Activated T-cell treated with anti-CD3 and anti-CD28 coated beads, Interleukin-2, amount 50 U/mL, for 72 hours (primary cell): ENCODE data around the gene IDH1. TPM values are rescaled to one million over a fixed set of nuclear protein-coding genes. Genes with fewer than 3 reads are reported as not detected.

Source experiments
- ATAC-seq, 2 donors: fragments of 150-1000 bp; cut with Tn5 transposase; replicated peaks in 1 of 2; 2 replicates each; pipeline ENCODE4 v1.10.0; 2021; ENCODE audit warnings: moderate library complexity in 2 of 2, mild to moderate bottlenecking in 1 of 2
- DNase-seq, 2 donors: peaks; one replicate each; pipeline ENCODE4 v3.0.0; 2021 to 2022; ENCODE audit warnings: mixed read lengths in 1 of 2
- H3K27ac Mint-ChIP-seq: one replicate; pipeline ENCODE4 v1.8.0; 2022; ENCODE audit warnings: mild to moderate bottlenecking, moderate library complexity, mixed read lengths
- H3K27me3 Mint-ChIP-seq: one replicate; pipeline ENCODE4 v1.8.0; 2022; ENCODE audit warnings: low read depth, mixed read lengths
- H3K36me3 Mint-ChIP-seq, 2 donors: one replicate each; pipeline ENCODE4 v1.8.0; 2022; ENCODE audit warnings: mixed read lengths in 2 of 2, mild to moderate bottlenecking in 1 of 2; ENCODE audit not compliant: insufficient read depth in 2 of 2
- H3K4me1 Mint-ChIP-seq: one replicate; pipeline ENCODE4 v1.8.0; 2022; ENCODE audit warnings: low read depth, mixed read lengths
- H3K4me3 Mint-ChIP-seq, 2 donors: one replicate each; pipeline ENCODE4 v1.8.0; 2022; ENCODE audit warnings: mild to moderate bottlenecking in 2 of 2, mixed read lengths in 2 of 2, moderate library complexity in 2 of 2
- H3K9me3 Mint-ChIP-seq, 2 donors: one replicate each; pipeline ENCODE4 v1.8.0; 2022; ENCODE audit warnings: mixed read lengths in 2 of 2
- total RNA-seq, 2 donors: library from RNA; stranded (reverse); gene quantifications; one replicate each; pipeline ENCODE4 v1.2.3, GENCODE V29; 2022

IDH1 gene
- total RNA-seq, result 10 to 100 TPM; 18.6 to 21.4 TPM

DNA sequence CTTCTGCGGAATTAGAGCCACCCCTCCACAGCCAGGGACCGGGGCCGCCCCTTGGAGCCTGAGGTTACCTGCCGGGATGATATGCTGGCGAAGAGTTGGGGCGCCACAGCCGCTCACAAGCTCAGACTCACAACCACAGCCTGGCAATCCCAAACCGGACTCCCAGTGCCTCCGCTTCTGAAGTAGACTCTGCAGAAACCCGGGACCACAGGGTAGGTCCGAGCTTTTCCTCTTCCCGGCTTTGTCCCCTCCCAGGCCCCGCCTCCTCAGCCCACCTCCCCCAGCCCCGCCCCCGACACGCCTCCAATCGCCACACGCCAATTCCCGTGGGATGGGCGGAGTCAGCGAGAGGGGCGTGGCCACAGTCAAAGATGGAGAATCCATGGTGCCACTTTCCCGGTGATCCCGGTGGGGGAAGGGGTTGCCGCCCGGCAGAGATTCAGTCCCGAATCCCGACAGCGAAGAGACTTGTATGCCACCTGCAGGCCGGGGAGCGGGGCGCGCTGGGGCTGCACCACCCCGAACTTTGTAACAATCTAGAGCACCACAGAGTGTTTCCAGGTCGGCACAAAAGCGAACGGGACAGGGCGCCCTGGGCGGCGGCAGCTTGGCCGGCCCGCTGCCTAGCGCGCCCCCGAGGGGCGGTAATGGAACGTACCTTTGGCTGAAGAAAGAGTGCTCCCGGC lies at the start of gene IDH1:
Gene IDH1, minus strand, starts transcription at position 201 of the 686 bp plus-strand sequence. CDS start 3,520 bp downstream, outside the sequence.
- peaks cover 0 to 4% of the 10 kb centered on the region in 2 donors for H3K36me3 Mint-ChIP-seq
- peak within 1 kb of the TSS; percentile 96 to 99 for H3K4me3 Mint-ChIP-seq
- ATAC-seq (peak; percentile 82 to 84), DNase-seq (peak; percentile 95 to 96)
- no peaks in the 10 kb centered on the region for H3K9me3 Mint-ChIP-seq
- H3K27ac Mint-ChIP-seq, result peak within 1 kb of the TSS; percentile 25
- peaks cover 26% of the 10 kb centered on the region for H3K4me1 Mint-ChIP-seq
- no peaks in the 10 kb centered on the region for H3K27me3 Mint-ChIP-seq

DNA sequence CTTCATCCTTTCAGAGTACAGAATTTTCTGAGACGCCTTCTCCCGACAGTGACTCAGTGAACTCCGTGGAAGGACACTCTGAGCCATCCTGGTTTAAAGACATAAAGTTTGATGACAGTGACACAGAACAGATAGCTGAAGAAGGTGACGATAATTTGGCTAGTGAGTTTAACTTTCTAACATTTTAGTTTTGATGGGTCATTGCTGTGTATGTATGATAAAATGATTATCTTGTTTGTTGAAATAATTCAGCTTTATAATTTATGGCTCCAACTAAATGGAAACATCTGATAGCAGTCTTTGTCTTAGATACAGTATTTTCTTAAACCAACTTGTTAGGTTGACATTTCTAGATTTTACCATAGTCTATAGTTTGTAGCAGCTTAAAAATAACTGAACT lies 49.3 kb upstream of the IDH1 start:
- Mint-ChIP-seq H3K27me3 (no peaks in the 10 kb centered on the region), H3K9me3 (no peaks in the 10 kb centered on the region), H3K4me1 (no peaks in the 10 kb centered on the region), H3K4me3 (no peak overlapping the region), H3K36me3 (peaks cover 11 to 16% of the 10 kb centered on the region in 2 donors), H3K27ac (no peak overlapping the region)
- ATAC-seq (no peak), DNase-seq (no peak)

DNA sequence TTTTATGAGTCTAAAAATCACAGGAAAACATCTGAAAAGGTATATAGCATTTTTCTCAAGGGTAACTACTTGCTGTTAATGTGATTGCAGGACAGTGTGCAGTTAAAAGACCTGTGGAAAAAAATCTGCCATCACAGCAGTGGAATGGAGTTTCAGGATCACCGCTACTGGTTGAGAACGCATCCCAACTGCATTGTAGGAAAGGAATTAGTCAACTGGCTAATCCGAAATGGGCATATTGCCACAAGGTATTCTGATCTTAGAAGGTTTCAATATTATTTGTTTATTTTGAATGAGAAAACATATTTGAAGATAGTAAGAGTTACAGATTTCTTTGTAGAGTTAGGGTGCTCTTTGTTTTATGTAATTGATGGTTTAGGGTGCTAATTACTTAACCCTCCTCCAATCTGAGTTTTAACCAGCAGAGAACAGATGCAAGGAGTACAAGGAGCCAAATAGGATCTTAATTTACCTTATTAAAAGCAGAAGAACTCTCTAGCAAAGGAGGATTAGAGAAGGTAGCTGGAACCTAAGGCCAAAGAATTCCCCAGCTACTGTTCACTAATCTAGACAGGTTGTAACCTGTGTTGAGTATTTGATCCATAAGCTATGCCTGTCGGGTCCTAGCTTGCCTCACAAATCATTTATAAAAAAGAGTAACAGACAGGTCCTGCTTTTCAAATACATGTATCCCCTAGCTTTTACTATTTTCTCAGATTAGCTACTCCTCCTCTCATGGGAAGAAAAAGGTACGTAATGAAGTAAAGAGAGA lies 46.2 kb upstream of the IDH1 start:
- Mint-ChIP-seq H3K9me3 (no peaks in the 10 kb centered on the region), H3K36me3 (peaks cover 14 to 16% of the 10 kb centered on the region in 2 donors), H3K27ac (peak overlapping the region; percentile 34), H3K27me3 (no peaks in the 10 kb centered on the region), H3K4me3 (no peak overlapping the region), H3K4me1 (no peaks in the 10 kb centered on the region)
- no peak for DNase-seq
- ATAC-seq, result no peak

DNA sequence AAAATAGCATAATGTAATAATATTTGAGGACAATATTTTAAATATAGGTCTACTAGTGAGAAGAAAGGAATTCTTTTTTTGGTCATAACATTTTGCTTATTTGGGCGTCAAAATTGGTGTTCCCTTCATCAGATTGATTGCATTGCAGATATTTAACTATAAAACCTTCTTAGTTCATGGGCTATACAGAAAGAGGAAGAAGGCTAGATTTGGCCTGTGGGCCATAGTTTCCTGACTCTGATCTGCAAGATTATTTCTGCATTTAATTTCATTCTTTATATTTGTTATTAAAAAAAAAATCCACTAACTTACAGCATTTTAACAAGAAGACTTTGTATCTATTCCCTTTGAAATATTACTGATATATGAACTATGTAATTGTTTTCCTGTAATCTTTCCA lies 43.1 kb upstream of the IDH1 start:
- Mint-ChIP-seq H3K9me3 (no peaks in the 10 kb centered on the region), H3K27ac (no peak overlapping the region), H3K27me3 (no peaks in the 10 kb centered on the region), H3K4me1 (peaks cover 20% of the 10 kb centered on the region), H3K4me3 (no peak overlapping the region), H3K36me3 (peaks cover 13 to 17% of the 10 kb centered on the region in 2 donors)
- ATAC-seq (no peak), DNase-seq (no peak)

DNA sequence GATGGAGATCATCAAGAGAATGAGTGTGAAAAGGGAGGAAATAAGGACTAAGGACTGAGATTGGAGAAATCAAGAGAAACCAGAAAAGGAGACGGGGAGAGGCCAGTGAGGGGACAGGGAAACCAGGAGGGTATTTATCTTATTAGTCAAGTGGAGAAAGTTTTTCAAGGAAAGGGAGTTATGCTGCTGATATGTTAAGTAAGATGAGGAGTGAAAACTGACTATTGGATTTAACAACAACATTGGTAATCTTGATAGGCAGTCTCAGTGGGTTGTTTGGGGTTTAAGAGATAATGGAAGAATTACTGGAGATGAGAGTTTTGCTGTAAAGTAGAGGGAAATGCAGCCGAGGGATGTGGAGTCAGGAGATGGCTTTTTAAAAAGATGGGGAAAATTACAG lies 41.7 kb upstream of the IDH1 start:
- Mint-ChIP-seq H3K36me3 (peaks cover 18 to 25% of the 10 kb centered on the region in 2 donors), H3K27ac (no peak overlapping the region), H3K4me1 (peaks cover 23% of the 10 kb centered on the region)

DNA sequence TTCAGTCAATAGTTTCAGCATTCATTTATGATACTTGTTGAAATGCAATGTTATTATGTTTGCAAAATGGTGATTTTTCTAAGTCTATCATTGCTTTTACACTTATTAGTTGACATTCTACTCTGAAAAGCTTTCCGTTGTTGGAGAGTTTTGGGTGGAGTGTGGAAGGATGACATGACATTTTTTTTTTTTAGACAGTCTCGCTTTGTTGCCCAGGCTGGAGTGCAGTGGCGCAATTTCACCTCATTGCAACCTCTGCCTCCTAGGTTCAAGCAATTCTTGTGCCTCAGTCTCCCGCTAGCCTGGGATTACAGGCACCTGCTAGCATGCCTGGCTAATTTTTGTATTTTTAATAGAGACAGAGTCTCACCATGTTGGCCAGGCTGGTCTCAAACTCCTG lies 41.0 kb upstream of the IDH1 start:
- H3K4me1 Mint-ChIP-seq, result peaks cover 23% of the 10 kb centered on the region
- H3K36me3 Mint-ChIP-seq, result peaks cover 19 to 29% of the 10 kb centered on the region in 2 donors
- no peak overlapping the region for H3K27ac Mint-ChIP-seq
- ATAC-seq (no peak), DNase-seq (no peak)
- H3K9me3 Mint-ChIP-seq, result no peaks in the 10 kb centered on the region
- no peaks in the 10 kb centered on the region for H3K27me3 Mint-ChIP-seq
- H3K4me3 Mint-ChIP-seq, result no peak overlapping the region

More for the DNA sequence above, 41.7 kb upstream of the IDH1 start:
- no peaks in the 10 kb centered on the region for H3K27me3 Mint-ChIP-seq
- H3K4me3 Mint-ChIP-seq, result no peak overlapping the region
- H3K9me3 Mint-ChIP-seq, result no peaks in the 10 kb centered on the region
- ATAC-seq (no peak), DNase-seq (no peak)

DNA sequence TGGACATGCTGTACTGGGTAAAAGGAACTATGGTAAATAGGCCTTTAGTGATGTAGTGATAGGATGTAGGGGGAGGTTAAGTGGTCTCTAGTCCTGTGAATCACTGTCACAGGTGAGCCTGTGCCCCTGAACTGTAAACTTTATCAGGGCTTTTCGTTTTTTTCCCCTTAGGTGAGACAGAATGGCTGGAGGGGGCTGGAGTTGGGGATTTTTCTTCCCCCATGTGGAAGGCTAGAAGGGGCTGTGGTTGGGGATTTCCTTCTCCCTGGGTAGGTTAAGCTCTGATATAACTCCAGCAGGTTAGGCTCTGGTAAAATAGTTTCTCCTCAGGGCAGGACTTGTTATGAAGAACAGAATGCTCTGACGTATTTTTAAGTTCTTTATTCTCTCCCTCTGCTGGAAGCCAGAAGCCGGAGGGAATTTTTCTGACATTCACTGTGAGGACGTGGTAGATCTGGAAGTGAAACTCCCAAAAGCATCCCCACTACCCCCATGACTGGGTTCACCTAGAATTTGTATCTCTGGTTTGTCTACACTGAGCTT lies 39.7 kb upstream of the IDH1 start:
- Mint-ChIP-seq H3K27me3 (no peaks in the 10 kb centered on the region), H3K9me3 (peaks cover 0 to 2% of the 10 kb centered on the region in 2 donors), H3K4me3 (peak overlapping the region in 1 of 2 donors; percentile 28), H3K36me3 (peaks cover 24 to 31% of the 10 kb centered on the region in 2 donors), H3K27ac (peak overlapping the region; percentile 78), H3K4me1 (peaks cover 23% of the 10 kb centered on the region)
- DNase-seq (no peak), ATAC-seq (peak in 1 of 2 donors; percentile 11)

DNA sequence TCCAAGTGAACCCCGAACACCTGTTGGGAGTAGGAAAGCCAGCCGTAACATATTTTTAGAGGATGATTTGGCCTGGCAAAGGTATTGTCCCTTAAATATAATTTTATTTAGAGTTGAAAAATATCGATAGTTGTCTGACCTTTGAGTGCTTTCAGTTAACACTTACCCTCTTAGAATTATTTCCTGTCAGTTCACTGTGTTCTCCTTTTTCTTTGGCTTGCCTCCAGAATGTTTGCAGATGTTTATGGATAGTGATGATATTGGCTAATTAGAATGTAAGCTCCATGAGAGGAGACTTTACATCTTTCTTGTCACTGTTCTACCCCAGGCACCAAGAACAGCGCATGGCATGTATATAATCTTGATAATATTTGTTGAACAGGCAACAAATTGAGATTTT lies 31.0 kb upstream of the IDH1 start:
- peaks cover 0 to 2% of the 10 kb centered on the region in 2 donors for H3K9me3 Mint-ChIP-seq
- H3K36me3 Mint-ChIP-seq, result peaks cover 14 to 20% of the 10 kb centered on the region in 2 donors
- DNase-seq, result no peak
- H3K4me3 Mint-ChIP-seq, result no peak overlapping the region
- H3K27ac Mint-ChIP-seq, result no peak overlapping the region
- H3K27me3 Mint-ChIP-seq, result no peaks in the 10 kb centered on the region
- ATAC-seq, result no peak
- H3K4me1 Mint-ChIP-seq, result peaks cover 8% of the 10 kb centered on the region

DNA sequence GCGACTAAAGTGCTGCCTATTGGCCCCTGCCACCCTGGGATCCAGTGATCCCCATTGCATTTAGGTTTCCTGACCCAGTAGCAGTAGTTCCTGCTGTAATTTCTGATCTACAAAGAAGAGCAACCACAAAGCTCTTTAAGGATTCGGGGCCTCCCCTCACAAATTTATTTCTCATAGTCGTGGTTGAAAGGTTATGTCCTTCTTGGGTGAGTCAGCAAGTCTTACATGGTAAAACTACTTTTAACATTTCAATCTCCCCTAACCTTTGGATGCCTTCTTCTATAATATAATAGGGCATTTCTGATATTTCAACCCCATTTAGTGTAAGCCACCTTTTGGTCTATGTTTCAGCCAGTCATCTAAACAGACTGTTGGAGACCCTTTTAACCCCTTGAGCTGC lies 26.1 kb upstream of the IDH1 start:
- no peak overlapping the region for H3K4me3 Mint-ChIP-seq
- peak overlapping the region; percentile 13 for H3K27ac Mint-ChIP-seq
- H3K9me3 Mint-ChIP-seq, result no peaks in the 10 kb centered on the region
- DNase-seq (no peak), ATAC-seq (peak in 1 of 2 donors; percentile 58)
- H3K4me1 Mint-ChIP-seq, result peaks cover 22% of the 10 kb centered on the region
- peaks cover 9 to 27% of the 10 kb centered on the region in 2 donors for H3K36me3 Mint-ChIP-seq
- H3K27me3 Mint-ChIP-seq, result no peaks in the 10 kb centered on the region

DNA sequence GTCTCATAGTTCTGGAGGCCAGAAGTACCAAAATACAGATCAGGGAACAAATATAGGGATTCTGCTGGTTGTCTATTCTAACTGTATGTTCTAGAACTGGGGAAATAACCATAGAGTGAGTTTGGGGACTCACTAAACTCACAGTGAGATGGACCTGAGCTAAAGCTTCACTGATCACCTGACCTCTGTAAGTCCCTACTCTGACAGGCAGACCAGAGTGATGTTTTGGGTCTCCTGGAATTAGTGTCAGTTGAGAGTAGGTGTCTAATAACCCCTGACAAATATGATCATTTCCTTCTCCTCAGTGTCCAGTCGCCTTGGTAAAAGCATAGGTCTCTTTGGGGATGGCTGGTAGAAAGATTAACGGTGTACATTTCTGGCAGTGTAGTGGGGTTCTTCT lies 25.4 kb upstream of the IDH1 start:
- no peaks in the 10 kb centered on the region for H3K27me3 Mint-ChIP-seq
- DNase-seq, result no peak
- no peak for ATAC-seq
- H3K36me3 Mint-ChIP-seq, result peaks cover 9 to 32% of the 10 kb centered on the region in 2 donors
- peaks cover 22% of the 10 kb centered on the region for H3K4me1 Mint-ChIP-seq
- H3K4me3 Mint-ChIP-seq, result no peak overlapping the region
- H3K27ac Mint-ChIP-seq, result no peak overlapping the region
- no peaks in the 10 kb centered on the region for H3K9me3 Mint-ChIP-seq

DNA sequence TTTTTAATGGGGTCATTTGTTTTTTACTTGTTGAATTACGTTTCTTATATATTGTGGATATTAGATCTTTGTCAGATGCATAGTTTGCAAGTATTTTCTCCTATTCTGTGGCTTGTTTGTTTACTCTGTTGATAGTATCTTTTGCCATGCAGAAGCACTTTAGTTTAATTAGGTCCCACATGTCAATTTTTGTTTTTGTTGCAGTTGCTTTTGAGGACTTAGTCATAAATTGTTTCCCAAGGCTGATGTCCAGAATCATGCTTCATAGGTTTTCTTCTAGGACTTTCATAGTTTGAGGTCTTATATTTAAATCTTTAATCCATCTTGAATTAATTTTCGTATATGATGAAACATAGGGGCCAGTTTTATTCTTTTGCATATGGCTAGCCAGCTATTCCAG lies 24.4 kb upstream of the IDH1 start:
- peaks cover 11 to 37% of the 10 kb centered on the region in 2 donors for H3K36me3 Mint-ChIP-seq
- no peaks in the 10 kb centered on the region for H3K27me3 Mint-ChIP-seq
- H3K9me3 Mint-ChIP-seq, result no peaks in the 10 kb centered on the region
- no peak overlapping the region for H3K27ac Mint-ChIP-seq
- peaks cover 25% of the 10 kb centered on the region for H3K4me1 Mint-ChIP-seq
- H3K4me3 Mint-ChIP-seq, result no peak overlapping the region
- no peak for ATAC-seq
- no peak for DNase-seq

DNA sequence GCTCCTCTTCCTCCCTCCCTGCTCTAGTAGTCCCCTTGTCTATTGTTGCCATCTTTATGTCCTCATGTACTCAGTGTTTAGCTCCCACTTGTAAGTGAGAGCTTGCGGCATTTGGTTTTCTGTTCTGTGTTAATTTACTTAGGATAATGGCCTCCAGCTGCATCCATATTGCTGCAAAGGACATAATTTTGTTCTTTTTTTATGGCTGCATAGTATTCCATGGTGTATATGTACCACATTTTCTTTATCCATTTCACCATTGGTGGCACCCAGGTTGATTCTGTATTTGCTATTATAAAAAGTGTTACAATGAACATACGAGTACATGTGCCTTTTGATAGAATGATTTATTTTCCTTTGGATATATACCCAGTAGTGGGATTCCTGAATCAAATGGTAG lies 23.7 kb upstream of the IDH1 start:
- H3K27me3 Mint-ChIP-seq, result no peaks in the 10 kb centered on the region
- DNase-seq (no peak), ATAC-seq (no peak)
- peaks cover 15 to 41% of the 10 kb centered on the region in 2 donors for H3K36me3 Mint-ChIP-seq
- H3K9me3 Mint-ChIP-seq, result no peaks in the 10 kb centered on the region
- H3K4me3 Mint-ChIP-seq, result no peak overlapping the region
- H3K27ac Mint-ChIP-seq, result no peak overlapping the region
- peaks cover 28% of the 10 kb centered on the region for H3K4me1 Mint-ChIP-seq

DNA sequence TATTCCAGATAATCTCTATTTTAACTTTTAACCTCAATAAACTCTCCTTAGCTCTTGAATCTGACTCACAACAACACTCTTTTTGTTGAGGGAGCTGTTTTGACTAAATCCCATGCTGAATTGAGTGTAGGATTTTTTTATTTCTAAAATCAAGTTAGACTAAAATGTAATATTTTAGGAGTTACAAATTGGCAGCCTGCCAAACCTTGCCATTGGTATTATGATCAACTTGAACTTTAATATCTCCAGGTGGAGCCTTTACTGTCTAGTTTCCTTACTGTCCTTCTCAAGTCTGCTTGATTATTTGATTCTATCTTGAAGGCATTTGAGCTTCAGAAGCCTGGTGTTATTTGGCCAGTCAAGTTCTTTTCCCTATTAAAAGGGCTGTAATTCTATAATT lies 19.9 kb upstream of the IDH1 start:
- H3K27ac Mint-ChIP-seq, result peak overlapping the region; percentile 50
- H3K4me1 Mint-ChIP-seq, result peaks cover 26% of the 10 kb centered on the region
- peaks cover 13 to 40% of the 10 kb centered on the region in 2 donors for H3K36me3 Mint-ChIP-seq
- DNase-seq, result no peak
- no peak for ATAC-seq
- no peak overlapping the region for H3K4me3 Mint-ChIP-seq
- no peaks in the 10 kb centered on the region for H3K27me3 Mint-ChIP-seq
- no peaks in the 10 kb centered on the region for H3K9me3 Mint-ChIP-seq
